Fibroblast of peridontal ligament (primary cell): Measurements from ENCODE around the gene YAE1.
"Not testable (repeated sequence)": the region's sequence is repeated elsewhere in the genome, so short reads cannot be mapped to it uniquely, and the experiment has no call there.

Experiments used
- DNase-seq: peaks from one replicate; pipeline ENCODE4 v3.0.0-alpha.2; 2010; ENCODE audit errors: extremely low read depth

The YAE1 gene, protein sequence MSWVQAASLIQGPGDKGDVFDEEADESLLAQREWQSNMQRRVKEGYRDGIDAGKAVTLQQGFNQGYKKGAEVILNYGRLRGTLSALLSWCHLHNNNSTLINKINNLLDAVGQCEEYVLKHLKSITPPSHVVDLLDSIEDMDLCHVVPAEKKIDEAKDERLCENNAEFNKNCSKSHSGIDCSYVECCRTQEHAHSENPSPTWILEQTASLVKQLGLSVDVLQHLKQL

DNA sequence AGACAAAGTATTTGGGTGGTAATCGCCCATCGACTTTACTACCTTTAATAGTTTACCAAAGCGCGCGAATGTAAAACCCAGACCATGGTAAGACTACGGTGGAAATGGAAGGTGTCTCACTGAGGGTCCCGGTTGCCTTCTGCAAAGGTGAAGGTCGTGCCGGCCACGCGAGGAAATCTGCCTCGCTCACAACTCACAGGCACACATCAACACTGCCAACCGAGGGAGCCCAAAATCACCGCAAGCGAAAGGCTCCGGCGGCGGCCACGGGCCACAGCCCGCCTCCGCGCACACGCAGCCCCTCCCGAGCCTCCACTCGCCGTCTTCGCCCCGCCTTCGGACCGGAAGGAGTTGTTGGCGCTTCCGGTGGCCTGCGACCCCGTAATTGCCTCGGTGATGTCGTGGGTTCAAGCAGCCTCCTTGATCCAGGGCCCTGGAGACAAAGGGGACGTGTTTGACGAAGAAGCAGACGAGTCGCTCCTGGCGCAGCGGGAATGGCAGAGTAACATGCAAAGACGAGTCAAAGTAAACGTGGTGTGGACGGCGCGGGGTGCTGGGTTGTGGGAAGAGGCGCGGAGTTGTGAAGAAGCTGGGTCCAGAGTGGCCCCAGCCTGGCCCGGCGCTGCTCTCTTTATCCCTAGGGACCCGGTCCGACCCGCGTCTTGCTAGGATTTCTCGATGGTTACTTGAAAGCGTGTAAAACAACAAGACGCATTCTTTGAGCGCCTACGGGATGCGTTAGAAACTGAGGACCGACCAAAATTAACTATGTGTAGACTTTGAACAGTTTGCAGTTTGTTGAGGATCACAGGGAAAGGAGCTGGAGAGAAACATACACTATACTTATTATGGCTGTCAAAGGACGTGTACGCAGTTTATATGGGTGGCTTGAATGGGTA, at the start of gene YAE1:
Gene YAE1 (plus strand): TSS at position 382 of the 899 bp plus-strand sequence. CDS start 15 bp downstream, at position 397.
- peak; percentile 70 for DNase-seq

DNA sequence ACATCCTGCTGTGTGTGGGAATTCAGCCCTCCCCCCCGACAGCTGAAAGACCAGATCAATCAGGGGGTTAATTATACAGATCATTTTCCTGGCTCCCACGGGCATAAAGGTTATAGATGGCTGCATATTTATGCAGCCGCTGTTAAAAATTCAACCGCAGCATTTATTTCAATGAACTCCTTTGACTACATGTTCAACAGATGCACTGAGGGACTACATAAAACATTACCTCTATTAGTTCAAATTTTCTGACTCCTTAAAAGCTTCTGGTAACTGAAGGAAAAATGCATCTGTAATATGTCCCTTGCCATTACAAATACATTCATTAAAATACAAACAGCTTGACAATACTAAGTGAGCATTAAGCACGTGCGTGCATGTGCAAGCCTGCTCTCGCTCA, 49.7 kb upstream of the YAE1 start:
- no peak for DNase-seq

DNA sequence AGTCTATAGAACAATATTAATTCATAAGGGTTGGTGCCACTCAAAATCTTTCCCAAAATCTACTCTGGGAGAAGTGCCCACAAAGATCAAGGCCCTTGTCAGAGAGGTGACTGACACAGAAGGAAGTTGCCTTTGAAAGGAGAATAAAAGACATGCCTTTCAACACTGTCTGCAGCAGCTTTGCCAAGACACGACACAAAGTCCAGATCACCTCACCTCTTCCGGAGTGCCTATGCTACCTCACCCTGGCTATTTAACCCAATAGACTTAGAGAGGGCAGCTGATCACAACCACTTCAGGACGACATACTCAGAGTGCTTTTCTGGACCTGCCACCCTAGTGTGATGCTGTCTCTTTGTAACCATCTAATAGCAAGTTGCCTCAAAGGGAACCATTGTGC, 49.0 kb upstream of the YAE1 start:
- DNase-seq = no peak

GRCh38 chr7:39525926-39526325, 40.3 kb upstream of the YAE1 start:
- no peak for DNase-seq

DNA sequence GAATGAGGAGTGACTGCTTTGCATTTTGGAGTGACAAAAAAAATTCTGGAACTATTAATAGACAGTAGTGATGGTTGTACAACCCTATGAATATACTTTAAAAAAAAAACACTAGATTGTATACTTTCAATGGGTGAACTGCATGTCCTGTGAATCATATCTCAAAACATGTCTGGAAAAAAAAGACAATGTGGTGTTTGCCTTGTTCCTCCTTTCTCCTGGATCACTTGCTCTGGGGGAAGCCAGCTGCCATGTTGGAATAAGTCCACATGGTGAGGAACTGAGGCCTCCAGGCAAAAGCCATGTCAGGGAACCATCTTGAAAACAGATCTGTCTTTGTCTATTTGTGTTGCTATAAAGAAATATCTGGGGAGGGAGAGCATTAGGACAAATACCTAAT, 39.5 kb upstream of the YAE1 start:
- no peak for DNase-seq

DNA sequence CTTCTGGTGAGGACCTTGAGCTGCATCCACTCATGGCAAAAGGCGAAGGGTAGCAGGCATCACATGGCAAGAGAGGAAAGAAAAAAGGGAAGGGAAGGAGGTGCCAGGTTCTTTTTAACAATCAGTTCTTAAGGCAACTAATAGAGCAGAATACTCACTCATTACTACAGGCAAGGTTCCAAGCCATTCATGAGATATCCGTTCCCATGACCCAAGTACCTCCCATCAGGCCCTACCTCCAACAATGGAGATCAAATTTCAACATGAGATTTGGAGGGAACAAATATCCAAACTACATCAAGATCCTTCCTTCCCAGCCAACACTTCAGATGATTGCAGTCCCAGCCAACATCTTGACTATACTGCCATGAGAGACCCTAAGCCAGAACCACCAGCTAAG, 38.9 kb upstream of the YAE1 start:
- no peak for DNase-seq

GRCh38 chr7:39527951-39528350, 38.3 kb upstream of the YAE1 start:
- no peak for DNase-seq

DNA sequence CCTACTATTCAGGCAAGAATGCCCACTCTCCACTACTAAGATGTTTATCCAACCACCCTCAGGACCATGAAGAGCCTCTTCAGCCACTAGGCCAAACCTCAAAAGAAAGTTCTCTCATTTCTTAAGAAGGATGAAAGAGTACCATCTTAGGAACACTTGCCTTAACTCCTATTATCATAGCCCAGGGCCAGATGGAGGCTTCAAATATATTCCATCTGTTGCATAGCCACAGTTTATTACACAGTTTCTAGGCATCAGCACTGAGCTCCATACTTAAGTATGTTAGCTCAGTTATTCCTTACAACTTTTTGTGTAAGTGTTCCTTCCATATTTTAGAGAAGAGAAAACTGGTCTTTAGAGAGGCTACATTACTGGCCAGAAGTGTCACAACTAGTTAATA, 37.4 kb upstream of the YAE1 start:
- no peak for DNase-seq

GRCh38 chr7:39529582-39529981, 36.6 kb upstream of the YAE1 start:
- no peak for DNase-seq

- DNase-seq = no peak
Measured at GRCh38 chr7:39530971-39531370, 35.2 kb upstream of the YAE1 start.

GRCh38 chr7:39531818-39532217, 34.4 kb upstream of the YAE1 start:
- DNase-seq = no peak

- DNase-seq = no peak
Measured at GRCh38 chr7:39532832-39533231, 33.4 kb upstream of the YAE1 start.

- DNase-seq = no peak
Measured at GRCh38 chr7:39534599-39534998, 31.6 kb upstream of the YAE1 start.

GRCh38 chr7:39535064-39535463, 31.1 kb upstream of the YAE1 start:
- DNase-seq = no peak

GRCh38 chr7:39535720-39536119, 30.5 kb upstream of the YAE1 start:
- DNase-seq = no peak

GRCh38 chr7:39536951-39537350, 29.3 kb upstream of the YAE1 start:
- DNase-seq = peak; percentile 7

- DNase-seq = no peak
Measured at GRCh38 chr7:39539816-39540215, 26.4 kb upstream of the YAE1 start.

- DNase-seq = no peak
Measured at GRCh38 chr7:39540320-39540719, 25.9 kb upstream of the YAE1 start.

GRCh38 chr7:39541511-39541910, 24.7 kb upstream of the YAE1 start:
- no peak for DNase-seq

DNA sequence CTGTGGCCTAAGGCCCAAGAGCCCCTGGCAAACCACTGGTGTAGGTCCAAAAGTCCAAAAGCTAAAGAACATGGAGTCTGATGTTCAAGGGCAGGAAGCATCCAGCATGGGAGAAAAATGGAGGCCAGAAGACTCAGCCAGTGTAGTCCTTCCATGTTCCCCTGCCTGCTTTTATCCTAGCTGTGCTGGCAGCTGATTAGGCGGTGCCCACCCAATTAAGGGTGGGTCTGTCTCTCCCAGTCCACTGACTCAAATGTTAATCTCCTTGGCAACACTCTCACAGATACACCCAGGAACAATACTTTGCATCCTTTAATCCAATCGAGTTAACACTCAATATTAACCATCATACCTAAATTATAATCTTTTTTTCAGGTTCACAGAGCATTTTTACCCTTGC, 21.4 kb upstream of the YAE1 start:
- DNase-seq = not testable (repeated sequence)

DNA sequence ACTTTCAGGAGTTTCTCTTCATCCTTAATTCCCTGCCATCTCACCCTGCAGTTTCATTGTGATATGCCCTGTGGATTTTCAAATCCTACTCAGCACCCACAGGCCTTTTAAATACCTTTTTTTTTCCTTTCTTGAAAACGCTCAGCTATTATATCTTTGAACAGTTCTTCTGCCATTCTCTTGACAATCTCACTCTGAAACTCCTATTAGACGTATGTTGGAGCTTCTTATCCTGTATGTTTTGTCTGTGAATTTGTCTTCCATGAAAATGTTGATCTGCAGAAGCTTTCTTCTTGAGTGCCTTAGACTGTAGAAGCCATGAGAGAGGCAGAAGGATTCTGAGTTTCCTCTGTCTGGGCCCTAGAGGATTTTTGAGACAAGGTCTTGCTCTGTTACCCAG, 18.9 kb upstream of the YAE1 start:
- DNase-seq = no peak

DNA sequence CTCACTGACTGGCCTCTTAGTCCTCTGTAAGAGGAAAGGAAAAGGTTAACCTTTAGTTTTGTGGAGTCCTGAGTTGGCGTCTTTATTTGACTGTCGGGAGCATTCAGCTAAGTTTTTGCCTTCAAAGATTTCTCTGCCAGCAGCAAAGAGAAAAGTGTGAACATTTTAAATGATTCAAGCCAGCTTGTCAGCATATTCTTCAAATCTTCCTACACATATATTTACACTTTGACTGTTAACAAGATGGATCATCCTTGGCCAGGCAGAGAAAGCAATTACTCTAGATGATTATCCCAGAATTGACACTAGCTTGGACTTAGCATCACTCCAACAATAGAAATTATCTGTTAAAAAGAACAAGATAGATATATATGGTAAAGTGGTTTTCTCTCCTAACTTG, 15.8 kb upstream of the YAE1 start:
- DNase-seq = no peak

GRCh38 chr7:39553436-39553835, 12.8 kb upstream of the YAE1 start:
- DNase-seq = no peak
